A673 (cell line): ENCODE measurements around the gene NRG3.

Source experiments
- EZH2 ChIP-seq: fragments of 200-600 bp; sonication (generic); IDR thresholded peaks from 2 replicates; pipeline ENCODE4 v1.6.1; 2017; ENCODE audit warnings: borderline replicate concordance, low read depth, mild to moderate bottlenecking, mixed read lengths, antibody characterized with exemption, low read length; ENCODE audit not compliant: poor library complexity, severe bottlenecking
- TF ChIP-seq, protein P1 (sequence below): fragments of 300-800, 200-600 bp; sonication (generic); conservative IDR thresholded peaks from 2 replicates; pipeline ENCODE4 v1.5.1; 2017; ENCODE audit warnings: low read depth, mild to moderate bottlenecking, antibody characterized with exemption, low read length, moderate library complexity, mixed read lengths

DNA sequence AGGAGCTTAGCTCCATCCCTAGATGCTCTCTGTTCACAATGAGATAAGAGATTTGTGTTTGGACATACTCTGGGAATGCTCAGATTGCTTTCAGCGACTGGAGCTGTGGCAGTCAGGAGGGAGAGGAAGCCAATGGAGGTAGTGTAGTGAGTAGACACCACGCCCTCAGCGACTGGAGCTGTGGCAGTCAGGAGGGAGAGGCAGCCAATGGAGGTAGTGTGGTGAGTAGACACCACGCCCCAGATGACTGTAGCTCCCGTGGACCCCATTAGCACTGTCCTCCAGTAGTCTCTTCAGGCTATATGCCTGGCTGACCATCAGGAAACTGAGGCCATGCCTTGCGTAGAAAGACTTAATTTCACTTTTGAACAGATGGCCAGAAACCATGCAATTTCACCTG lies 1033.8 kb downstream of the NRG3 start:
- TF ChIP-seq, protein P1, sequence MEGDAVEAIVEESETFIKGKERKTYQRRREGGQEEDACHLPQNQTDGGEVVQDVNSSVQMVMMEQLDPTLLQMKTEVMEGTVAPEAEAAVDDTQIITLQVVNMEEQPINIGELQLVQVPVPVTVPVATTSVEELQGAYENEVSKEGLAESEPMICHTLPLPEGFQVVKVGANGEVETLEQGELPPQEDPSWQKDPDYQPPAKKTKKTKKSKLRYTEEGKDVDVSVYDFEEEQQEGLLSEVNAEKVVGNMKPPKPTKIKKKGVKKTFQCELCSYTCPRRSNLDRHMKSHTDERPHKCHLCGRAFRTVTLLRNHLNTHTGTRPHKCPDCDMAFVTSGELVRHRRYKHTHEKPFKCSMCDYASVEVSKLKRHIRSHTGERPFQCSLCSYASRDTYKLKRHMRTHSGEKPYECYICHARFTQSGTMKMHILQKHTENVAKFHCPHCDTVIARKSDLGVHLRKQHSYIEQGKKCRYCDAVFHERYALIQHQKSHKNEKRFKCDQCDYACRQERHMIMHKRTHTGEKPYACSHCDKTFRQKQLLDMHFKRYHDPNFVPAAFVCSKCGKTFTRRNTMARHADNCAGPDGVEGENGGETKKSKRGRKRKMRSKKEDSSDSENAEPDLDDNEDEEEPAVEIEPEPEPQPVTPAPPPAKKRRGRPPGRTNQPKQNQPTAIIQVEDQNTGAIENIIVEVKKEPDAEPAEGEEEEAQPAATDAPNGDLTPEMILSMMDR, result no peak
- TF ChIP-seq EZH2, result no peak
